Neutrophil (primary cell): Measurements from ENCODE around the gene ZC3H12C.

Source experiments
- H3K27ac ChIP-seq: fragments of 200-600 bp; sonication (generic); 2 replicates; pipeline ENCODE4 v1.5.1; 2016; ENCODE audit warnings: mild to moderate bottlenecking, moderate library complexity
- H3K27me3 ChIP-seq: fragments of 200-600 bp; sonication (generic); 2 replicates; pipeline ENCODE4 v1.6.0; 2016; ENCODE audit warnings: mild to moderate bottlenecking
- H3K36me3 ChIP-seq: fragments of 200-600 bp; sonication (generic); 2 replicates; pipeline ENCODE4 v1.5.1; 2017
- H3K4me1 ChIP-seq, 2 experiments: fragments of 200-600 bp in 1 of 2; sonication (generic) in 1 of 2; 1 replicate in 1 of 2; 2 replicates in 1 of 2; pipeline versions ENCODE4 v1.5.1 to v1.6.1; 2013 to 2016; ENCODE audit warnings: low read depth in 1 of 2, low read length in 1 of 2, mild to moderate bottlenecking in 1 of 2, moderate library complexity in 1 of 2; ENCODE audit not compliant: control insufficient read depth in 1 of 2, insufficient read depth in 1 of 2
- H3K4me3 ChIP-seq, 2 experiments: fragments of 200-600 bp in 1 of 2; sonication (generic) in 1 of 2; 1 replicate in 1 of 2; 2 replicates in 1 of 2; pipeline ENCODE4 v1.5.1; 2013 to 2016; ENCODE audit warnings: low read depth in 1 of 2, low read length in 1 of 2, mild to moderate bottlenecking in 1 of 2, moderate library complexity in 1 of 2
- H3K9me3 ChIP-seq: fragments of 200-600 bp; sonication (generic); 2 replicates; pipeline ENCODE4 v1.5.1; 2016
- CTCF ChIP-seq: fragments of 200-600 bp; sonication (generic); IDR thresholded peaks from 2 replicates; pipeline ENCODE4 v1.5.1; 2016; ENCODE audit warnings: antibody characterized with exemption

Gene ZC3H12C

GRCh38 chr11:110110854-110111253, 17.7 kb downstream of the ZC3H12C start:
- H3K4me3 ChIP-seq, result no peak overlapping the region

GRCh38 chr11:110112457-110112856, 19.3 kb downstream of the ZC3H12C start:
- no peaks in the 10 kb centered on the region for H3K27me3 ChIP-seq
- no peak overlapping the region for H3K27ac ChIP-seq
- H3K4me1 ChIP-seq, result peaks cover 4 to 11% of the 10 kb centered on the region in 2 experiments
- H3K9me3 ChIP-seq, result no peaks in the 10 kb centered on the region
- H3K36me3 ChIP-seq, result peaks cover 7% of the 10 kb centered on the region
- H3K4me3 ChIP-seq, result no peak overlapping the region
- TF ChIP-seq CTCF, result no peak

More at GRCh38 chr11:110110854-110111253, 17.7 kb downstream of the ZC3H12C start:
- H3K27ac ChIP-seq, result no peak overlapping the region
- TF ChIP-seq CTCF, result no peak
- H3K9me3 ChIP-seq, result no peaks in the 10 kb centered on the region
- peaks cover 4 to 11% of the 10 kb centered on the region in 2 experiments for H3K4me1 ChIP-seq
- no peaks in the 10 kb centered on the region for H3K27me3 ChIP-seq
- H3K36me3 ChIP-seq, result peaks cover 7% of the 10 kb centered on the region

- peaks cover 7% of the 10 kb centered on the region for H3K36me3 ChIP-seq
- H3K4me1 ChIP-seq, result peaks cover 4 to 11% of the 10 kb centered on the region in 2 experiments
- no peak overlapping the region for H3K4me3 ChIP-seq
- no peak for TF ChIP-seq CTCF
- H3K9me3 ChIP-seq, result no peaks in the 10 kb centered on the region
- H3K27ac ChIP-seq, result no peak overlapping the region
- no peaks in the 10 kb centered on the region for H3K27me3 ChIP-seq
Observed at GRCh38 chr11:110113505-110113904, 20.3 kb downstream of the ZC3H12C start.

GRCh38 chr11:110113973-110114372, 20.8 kb downstream of the ZC3H12C start:
- Histone ChIP-seq H3K27ac (no peak overlapping the region), H3K36me3 (peaks cover 7% of the 10 kb centered on the region), H3K4me1 (peaks cover 4 to 11% of the 10 kb centered on the region in 2 experiments), H3K9me3 (no peaks in the 10 kb centered on the region), H3K27me3 (no peaks in the 10 kb centered on the region), H3K4me3 (no peak overlapping the region)
- no peak for TF ChIP-seq CTCF

- Histone ChIP-seq H3K27me3 (no peaks in the 10 kb centered on the region), H3K4me1 (no peaks in the 10 kb centered on the region), H3K4me3 (no peak overlapping the region), H3K9me3 (no peaks in the 10 kb centered on the region), H3K27ac (no peak overlapping the region), H3K36me3 (no peaks in the 10 kb centered on the region)
- TF ChIP-seq CTCF, result no peak
Observed at GRCh38 chr11:110119317-110119716, 26.1 kb downstream of the ZC3H12C start.

GRCh38 chr11:110121204-110121603, 28.0 kb downstream of the ZC3H12C start:
- no peaks in the 10 kb centered on the region for H3K9me3 ChIP-seq
- no peaks in the 10 kb centered on the region for H3K4me1 ChIP-seq
- no peaks in the 10 kb centered on the region for H3K36me3 ChIP-seq
- H3K27me3 ChIP-seq, result no peaks in the 10 kb centered on the region
- TF ChIP-seq CTCF, result no peak
- no peak overlapping the region for H3K27ac ChIP-seq
- no peak overlapping the region for H3K4me3 ChIP-seq
